OCI-LY3 (cell line): ENCODE measurements around the gene GAL3ST2.

Experiments used
- CTCF ChIP-seq: fragments of 200-600, 300-600 bp; sonication (generic); IDR thresholded peaks from 2 replicates; pipeline ENCODE4 v1.5.1; 2014; ENCODE audit warnings: antibody characterized with exemption, low read length, low read depth
- EZH2phosphoT487 ChIP-seq: fragments of 200-600 bp; shearing (Covaris generic); IDR thresholded peaks from 2 replicates; pipeline ENCODE4 v1.6.1; 2018; ENCODE audit warnings: antibody characterized with exemption, mixed run types, low read depth

GRCh38 chr2:241808051-241808720 is 31.6 kb downstream of the GAL3ST2 start:
- TF ChIP-seq CTCF (no peak), EZH2phosphoT487 (no peak)
